Measurements from ENCODE around the gene OSTM1. TPM values are rescaled to one million over a fixed set of nuclear protein-coding genes. Genes with fewer than 3 reads are reported as not detected.

Gene OSTM1
- total RNA-seq, 6 experiments from 2014 or later: 13.1 to 31.6 (median 19.7) TPM

- Histone ChIP-seq H3K9me3 (no peaks in the 10 kb centered on the region), H3K4me3 (no peak overlapping the region), H3K27me3 (no peaks in the 10 kb centered on the region), H3K4me1 (peaks cover 0 to 7% (median 0%) of the 10 kb centered on the region in 4 donors), H3K36me3 (no peaks in the 10 kb centered on the region), H3K27ac (no peak overlapping the region)
- peak; percentile 51 to 82 (median 59) for DNase-seq
- ATAC-seq: peak; percentile 70 to 98 (median 84)
- intact Hi-C loops (cut with DNase I): no loop called here
- TF ChIP-seq CTCF (IDR thresholded peaks at IDR 0.05) (no peak), POLR2A (IDR thresholded peaks at IDR 0.05) (no peak)
- WGBS (ENCODE audit: insufficient coverage, low coverage, low lambda C conversion rate, missing lambda C conversion rate): no CpG with 5 or more reads among the region's 1 CpG
These were observed 32.2 kb upstream of the OSTM1 start for GRCh38 chr6:108106694-108107093.

GRCh38 chr6:108106261-108106660, 31.7 kb upstream of the OSTM1 start:
- WGBS (ENCODE audit: insufficient coverage, low coverage, low lambda C conversion rate, missing lambda C conversion rate): 90% methylated on average over 3 of the region's 5 CpGs
- ATAC-seq: no peak

GRCh38 chr6:108105571-108105970, 31.0 kb upstream of the OSTM1 start:
- no peak overlapping the region for H3K4me3 ChIP-seq
- 75% methylated on average over 1 of the region's 1 CpG for WGBS (ENCODE audit: insufficient coverage, low coverage, low lambda C conversion rate, missing lambda C conversion rate)
- H3K27ac ChIP-seq: no peak overlapping the region
- ATAC-seq (no peak), DNase-seq (no peak)
- intact Hi-C loops (cut with DNase I): no loop called here
- H3K27me3 ChIP-seq: no peaks in the 10 kb centered on the region
- H3K4me1 ChIP-seq: peaks cover 0 to 7% (median 0%) of the 10 kb centered on the region in 4 donors
- no peaks in the 10 kb centered on the region for H3K36me3 ChIP-seq
- H3K9me3 ChIP-seq: no peaks in the 10 kb centered on the region
- no peak for TF ChIP-seq POLR2A (IDR thresholded peaks at IDR 0.05)
- no peak for TF ChIP-seq CTCF (IDR thresholded peaks at IDR 0.05)

More at GRCh38 chr6:108106261-108106660, 31.7 kb upstream of the OSTM1 start:
- intact Hi-C loops (cut with DNase I): no loop called here
- Histone ChIP-seq H3K4me3 (no peak overlapping the region), H3K27me3 (no peaks in the 10 kb centered on the region), H3K4me1 (peaks cover 0 to 7% (median 0%) of the 10 kb centered on the region in 4 donors), H3K9me3 (no peaks in the 10 kb centered on the region), H3K27ac (no peak overlapping the region), H3K36me3 (no peaks in the 10 kb centered on the region)
- no peak for TF ChIP-seq CTCF (IDR thresholded peaks at IDR 0.05)
- TF ChIP-seq POLR2A (IDR thresholded peaks at IDR 0.05): no peak
- no peak for DNase-seq

GRCh38 chr6:108102965-108103364, 28.4 kb upstream of the OSTM1 start:
- Histone ChIP-seq H3K27me3 (no peaks in the 10 kb centered on the region), H3K4me3 (no peak overlapping the region), H3K36me3 (no peaks in the 10 kb centered on the region), H3K27ac (no peak overlapping the region), H3K4me1 (peaks cover 0 to 7% (median 0%) of the 10 kb centered on the region in 4 donors), H3K9me3 (no peaks in the 10 kb centered on the region)
- intact Hi-C loops (cut with DNase I): no loop called here
- ATAC-seq (no peak), DNase-seq (no peak)
- 67% methylated on average over 3 of the region's 3 CpGs for WGBS (ENCODE audit: insufficient coverage, low coverage, low lambda C conversion rate, missing lambda C conversion rate)
- TF ChIP-seq POLR2A (IDR thresholded peaks at IDR 0.05): no peak

- intact Hi-C loops (cut with DNase I): no loop called here
- Histone ChIP-seq H3K27me3 (no peaks in the 10 kb centered on the region), H3K36me3 (no peaks in the 10 kb centered on the region), H3K27ac (no peak overlapping the region), H3K4me3 (no peak overlapping the region), H3K9me3 (no peaks in the 10 kb centered on the region), H3K4me1 (no peaks in the 10 kb centered on the region)
- TF ChIP-seq CTCF (IDR thresholded peaks at IDR 0.05): no peak
- no peak for TF ChIP-seq POLR2A (IDR thresholded peaks at IDR 0.05)
- DNase-seq (no peak), ATAC-seq (no peak)
- WGBS (ENCODE audit: insufficient coverage, low coverage, low lambda C conversion rate, missing lambda C conversion rate): 86% methylated on average over 2 of the region's 2 CpGs
These were observed 25.5 kb upstream of the OSTM1 start for GRCh38 chr6:108100003-108100402.
